IMR-90 (cell line): Measurements from ENCODE around the gene TLNRD1. TPM values are rescaled to one million over a fixed set of nuclear protein-coding genes. Genes with fewer than 3 reads are reported as not detected.

Experiments
- ATAC-seq: fragments of 200-7000 bp; cut with Tn5 transposase; 2 replicates; pipeline ENCODE4 v1.9.1; 2020; ENCODE audit warnings: low read depth, mild to moderate bottlenecking, moderate library complexity
- BruUV-seq: library from RNA; stranded (reverse); fragments of 400-500 nt; replicated peaks from 2 replicates; lab custom pipeline; 2021; lab: Mats Ljungman, UMichigan
- CTCF ChIA-PET: fragments of 300-600 bp; formaldehyde crosslinking; extraction: SDS; loops from one replicate; lab custom pipeline; 2021; ENCODE audit warnings: antibody characterized with exemption; lab: Yijun Ruan, JAX
- POLR2A ChIA-PET: fragments of 300-600 bp; sonication (Branson Sonifier 250); formaldehyde crosslinking; loops from one replicate; lab custom pipeline; 2022; ENCODE audit warnings: antibody characterized with exemption; ENCODE audit not compliant: unreplicated experiment; lab: Charles Lee
- DNase-seq: peaks from one replicate; pipeline ENCODE4 v3.0.0; 2013
- H2AFZ ChIP-seq: replicated peaks from 2 replicates; pipeline ENCODE3; 2013; ENCODE audit warnings: low read length, mild to moderate bottlenecking; ENCODE audit not compliant: poor library complexity
- H2AK5ac ChIP-seq: 2 replicates; pipeline ENCODE4 v1.6.1; 2013; ENCODE audit warnings: low read depth, low read length, inconsistent platforms
- H2AK9ac ChIP-seq: replicated peaks from 2 replicates; pipeline ENCODE3; 2013; ENCODE audit warnings: mild to moderate bottlenecking, low read depth, low read length, moderate library complexity; ENCODE audit not compliant: poor library complexity
- H2BK120ac ChIP-seq: 2 replicates; pipeline ENCODE4 v1.6.1; 2013; ENCODE audit warnings: low read depth, low read length, inconsistent platforms
- H2BK15ac ChIP-seq: 3 replicates; pipeline ENCODE4 v1.6.1; 2013; ENCODE audit warnings: low read depth, low read length, inconsistent platforms
- H2BK20ac ChIP-seq: 2 replicates; pipeline ENCODE4 v1.6.1; 2013; ENCODE audit warnings: low read depth, mild to moderate bottlenecking, inconsistent platforms, low read length, moderate library complexity
- H2BK5ac ChIP-seq: 2 replicates; pipeline ENCODE4 v1.6.1; 2013; ENCODE audit warnings: mild to moderate bottlenecking, low read depth, low read length, inconsistent platforms; ENCODE audit not compliant: poor library complexity, severe bottlenecking
- H3K14ac ChIP-seq: replicated peaks from 2 replicates; pipeline ENCODE4 v1.6.1; 2013; ENCODE audit warnings: low read depth, low read length, inconsistent platforms
- H3K18ac ChIP-seq: 2 replicates; pipeline ENCODE4 v1.6.1; 2013; ENCODE audit warnings: low read depth, low read length, control low read depth
- H3K23ac ChIP-seq: 2 replicates; pipeline ENCODE4 v1.6.1; 2013; ENCODE audit warnings: low read depth, low read length, inconsistent platforms
- H3K27ac ChIP-seq: 2 replicates; pipeline ENCODE4 v1.5.1; 2013; ENCODE audit warnings: mild to moderate bottlenecking, control low read depth, low read length; ENCODE audit not compliant: insufficient read depth
- H3K27me3 ChIP-seq: 2 replicates; pipeline ENCODE4 v1.6.1; 2013; ENCODE audit warnings: low read length; ENCODE audit not compliant: control insufficient read depth, insufficient read depth
- H3K36me3 ChIP-seq: 2 replicates; pipeline ENCODE4 v1.6.1; 2013; ENCODE audit warnings: low read length, mixed read lengths; ENCODE audit not compliant: control insufficient read depth, insufficient read depth
- H3K4ac ChIP-seq: 2 replicates; pipeline ENCODE4 v1.6.1; 2013; ENCODE audit warnings: low read depth, low read length, inconsistent platforms
- H3K4me1 ChIP-seq: 2 replicates; pipeline ENCODE4 v1.6.1; 2013; ENCODE audit warnings: low read length, mixed read lengths; ENCODE audit not compliant: control insufficient read depth, insufficient read depth
- H3K4me2 ChIP-seq: 2 replicates; pipeline ENCODE4 v1.6.1; 2013; ENCODE audit warnings: low read depth, mild to moderate bottlenecking, control low read depth, low read length, moderate library complexity
- H3K4me3 ChIP-seq: 2 replicates; pipeline ENCODE4 v1.5.1; 2013; ENCODE audit warnings: low read depth, mild to moderate bottlenecking, control low read depth, low read length, moderate library complexity; ENCODE audit not compliant: insufficient read depth
- H3K56ac ChIP-seq: 2 replicates; pipeline ENCODE4 v1.6.1; 2013; ENCODE audit warnings: low read length, inconsistent platforms; ENCODE audit not compliant: insufficient read depth; ENCODE audit errors: extremely low read depth
- H3K79me1 ChIP-seq, 2 experiments: 2 replicates each; pipeline ENCODE4 v1.6.1; 2013; ENCODE audit warnings: low read length in 2 of 2, inconsistent platforms in 1 of 2, low read depth in 1 of 2
- H3K9ac ChIP-seq: 2 replicates; pipeline ENCODE4 v1.6.1; 2013; ENCODE audit warnings: low read depth, low read length, control low read depth
- H3K9me1 ChIP-seq: 2 replicates; pipeline ENCODE4 v1.6.1; 2013; ENCODE audit warnings: low read length, inconsistent platforms; ENCODE audit not compliant: insufficient read depth
- H3K9me3 ChIP-seq: 2 replicates; pipeline ENCODE4 v1.6.1; 2013; ENCODE audit warnings: low read length; ENCODE audit not compliant: control insufficient read depth, insufficient read depth
- H4K20me1 ChIP-seq: 2 replicates; pipeline ENCODE4 v1.6.1; 2013; ENCODE audit warnings: low read length, inconsistent platforms; ENCODE audit not compliant: insufficient read depth
- H4K5ac ChIP-seq: 2 replicates; pipeline ENCODE4 v1.6.1; 2013; ENCODE audit warnings: mild to moderate bottlenecking, low read depth, low read length, control low read depth
- H4K8ac ChIP-seq, 2 experiments: 2 replicates each; pipeline ENCODE4 v1.6.1; 2013; ENCODE audit warnings: low read depth in 2 of 2, low read length in 2 of 2, control low read depth in 1 of 2, inconsistent platforms in 1 of 2
- H4K91ac ChIP-seq: 2 replicates; pipeline ENCODE4 v1.6.1; 2013; ENCODE audit warnings: low read depth, low read length, inconsistent platforms; ENCODE audit not compliant: insufficient read depth
- BHLHE40 ChIP-seq: fragments of 150-350 bp; IDR thresholded peaks from 2 replicates; pipeline ENCODE4 v1.6.1; 2016; ENCODE audit warnings: mild to moderate bottlenecking, low read depth, low read length
- CEBPB ChIP-seq: IDR thresholded peaks from 2 replicates; pipeline ENCODE4 v1.6.1; 2012; ENCODE audit warnings: low read depth, low read length, improper control_type of control experiment
- CHD1 ChIP-seq: IDR thresholded peaks from 2 replicates; pipeline ENCODE4 v1.6.1; 2012; ENCODE audit warnings: low read depth, low read length, improper control_type of control experiment
- ELK1 ChIP-seq: fragments of 150-350 bp; IDR thresholded peaks from 2 replicates; pipeline ENCODE4 v1.6.1; 2016; ENCODE audit warnings: low read depth, mild to moderate bottlenecking, low read length, moderate library complexity, borderline replicate concordance
- FOS ChIP-seq: fragments of 150-350 bp; IDR thresholded peaks from 2 replicates; pipeline ENCODE4 v1.6.1; 2016; ENCODE audit warnings: low read depth, low read length
- MAFK ChIP-seq: IDR thresholded peaks from 2 replicates; pipeline ENCODE4 v1.6.1; 2012; ENCODE audit warnings: low read depth, low read length, improper control_type of control experiment
- MAZ ChIP-seq: IDR thresholded peaks from 2 replicates; pipeline ENCODE4 v1.6.1; 2012; ENCODE audit warnings: low read depth, mild to moderate bottlenecking, low read length, improper control_type of control experiment, moderate library complexity, borderline replicate concordance
- MXI1 ChIP-seq: IDR thresholded peaks from 2 replicates; pipeline ENCODE4 v1.6.1; 2012; ENCODE audit warnings: low read depth, mild to moderate bottlenecking, low read length, moderate library complexity, borderline replicate concordance
- NFE2L2 ChIP-seq: fragments of 150-350 bp; IDR thresholded peaks from 2 replicates; pipeline ENCODE4 v1.6.1; 2016; ENCODE audit warnings: low read depth, mild to moderate bottlenecking, low read length
- POLR2A ChIP-seq: IDR thresholded peaks from 2 replicates; pipeline ENCODE4 v1.6.1; 2012; ENCODE audit warnings: mild to moderate bottlenecking, low read depth, low read length
- RAD21 ChIP-seq: IDR thresholded peaks from 2 replicates; pipeline ENCODE4 v1.6.1; 2012; ENCODE audit warnings: low read length, improper control_type of control experiment
- RCOR1 ChIP-seq: IDR thresholded peaks from 2 replicates; pipeline ENCODE4 v1.6.1; 2012; ENCODE audit warnings: mild to moderate bottlenecking, low read length, improper control_type of control experiment; ENCODE audit not compliant: insufficient replicate concordance
- RFX5 ChIP-seq: IDR thresholded peaks from 2 replicates; pipeline ENCODE4 v1.8.0; 2012; ENCODE audit warnings: low read depth, mild to moderate bottlenecking, low read length, moderate library complexity
- SMC3 ChIP-seq: fragments of 150-350 bp; IDR thresholded peaks from 2 replicates; pipeline ENCODE4 v1.6.1; 2016; ENCODE audit warnings: low read depth, mild to moderate bottlenecking, antibody characterized with exemption, low read length, moderate library complexity
- WGBS, 2 experiments: methylation state at CpG; one replicate each; pipeline versions ENCODE4 v1.1.5 to v1.1.7; 2013; ENCODE audit warnings: missing lambda C conversion rate in 2 of 2; ENCODE audit not compliant: insufficient read length in 1 of 2; ENCODE audit errors: extremely low coverage in 2 of 2; 5-methylcytosine and 5-hydroxymethylcytosine counted together
- dilution Hi-C: fragments of 300-500 bp; cut with HindIII; formaldehyde crosslinking; loops from one replicate; pipeline ENCODE4 v1.14.3; 2018; ENCODE audit warnings: low sequenced_read_pairs; ENCODE audit not compliant: unreplicated experiment
- in situ Hi-C: fragments of 300-500 bp; cut with MboI; formaldehyde crosslinking; loops from 3 replicates; pipeline ENCODE4 v1.14.3; 2019; ENCODE audit warnings: low sequenced_read_pairs, inconsistent platforms, mixed read lengths
- intact Hi-C: fragments of 100-400 bp; cut with micrococcal nuclease; formaldehyde crosslinking; loops from 2 replicates; pipeline ENCODE4 v1.10.0; 2022
- polyA plus RNA-seq, 3 experiments: library from polyadenylated mRNA; depleted of rRNA; stranded (reverse); fragments of >200 nt; gene quantifications; 2 replicates each; pipeline ENCODE4 v1.2.3, GENCODE V29; 2012; ENCODE audit warnings: low replicate concordance in 1 of 3
- total RNA-seq: library from RNA; depleted of rRNA; stranded (reverse); fragments of >200 nt; gene quantifications from 2 replicates; pipeline ENCODE4 v1.2.3, GENCODE V29; 2012
- TF ChIP-seq, protein P1 (sequence below): conservative IDR thresholded peaks from 2 replicates; pipeline ENCODE4 v1.5.1; 2012; ENCODE audit warnings: mild to moderate bottlenecking, low read depth, low read length, improper control_type of control experiment
- TF ChIP-seq, protein P2 (sequence below): fragments of 150-350 bp; IDR thresholded peaks from 2 replicates; pipeline ENCODE4 v1.6.1; 2017; ENCODE audit warnings: mild to moderate bottlenecking, antibody characterized with exemption, low read length, low read depth

TLNRD1 gene
- total and polyA plus RNA-seq, 2 of the 4 experiments (the other 2 are of a cell fraction), result 2.2 to 6.8 TPM

DNA sequence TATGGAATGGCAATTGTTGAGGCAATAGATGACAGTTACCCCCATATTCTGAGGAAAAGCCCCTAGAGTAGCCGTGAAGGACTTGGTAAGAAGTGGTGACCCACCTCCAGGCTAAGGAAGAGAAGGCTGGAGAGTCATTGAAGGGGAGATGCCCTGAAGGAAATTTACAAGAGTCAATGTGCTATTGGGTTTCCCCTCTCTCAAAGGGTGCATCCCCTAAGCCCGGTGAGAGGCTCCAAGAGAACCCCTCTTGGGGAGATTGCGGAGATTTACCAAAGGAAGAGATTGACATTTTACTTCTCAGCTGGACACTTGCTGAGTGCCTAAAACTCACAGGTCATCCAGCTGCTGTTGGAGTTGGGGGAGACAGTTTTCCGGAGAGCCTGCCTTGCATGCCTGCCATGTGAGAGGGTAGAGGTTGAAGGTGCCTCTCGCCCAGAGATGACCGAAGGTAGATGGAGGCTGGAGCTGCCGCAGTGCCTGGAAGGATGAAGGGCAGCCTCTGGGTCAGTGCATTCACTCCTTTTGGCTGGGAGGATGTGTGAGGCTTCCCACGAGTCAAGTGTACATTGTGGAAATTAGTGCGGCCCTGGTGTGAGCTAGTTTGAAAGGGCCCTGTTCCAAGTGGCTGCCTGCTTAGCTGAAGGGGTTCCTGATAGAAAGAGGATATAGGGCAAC, 41.8 kb upstream of the TLNRD1 start:
- no peak for DNase-seq
- H3K9me1 ChIP-seq, result peaks cover 11% of the 10 kb centered on the region; the same call in 1 of the 2 replicates
- intact Hi-C loops (no loop called here), in situ Hi-C loops (no loop called here), dilution Hi-C loops (no loop called here)
- H3K4ac ChIP-seq, result no peak overlapping the region
- no peak overlapping the region for H2BK5ac ChIP-seq
- no peak overlapping the region for H2AK5ac ChIP-seq
- WGBS, 2 experiments, result 100% methylated on average over 1 of the region's 9 CpGs; no CpG with 5 or more reads in 1 of the 2 experiments
- H3K9ac ChIP-seq, result no peak overlapping the region
- no peak overlapping the region for H2AK9ac ChIP-seq
- no peak overlapping the region for H2BK20ac ChIP-seq
- no peak overlapping the region for H4K91ac ChIP-seq
- no peak overlapping the region for H3K56ac ChIP-seq
- no peak overlapping the region for H4K8ac ChIP-seq
- POLR2A ChIA-PET, result no interaction called here
- H2AFZ ChIP-seq, result no peak overlapping the region
- H2BK15ac ChIP-seq, result no peak overlapping the region
- H2BK120ac ChIP-seq, result no peak overlapping the region
- peaks cover 2% of the 10 kb centered on the region; the same call in 1 of the 2 replicates for H3K36me3 ChIP-seq
- H3K9me3 ChIP-seq, result no peaks in the 10 kb centered on the region
- no peak for ATAC-seq
- H3K4me3 ChIP-seq, result no peak overlapping the region
- peaks cover 16% of the 10 kb centered on the region for H4K20me1 ChIP-seq
- TF ChIP-seq CHD1, result no peak
- no peak for TF ChIP-seq SMC3
- TF ChIP-seq MAZ, result no peak
- no peak for TF ChIP-seq POLR2A
- TF ChIP-seq, protein P1, sequence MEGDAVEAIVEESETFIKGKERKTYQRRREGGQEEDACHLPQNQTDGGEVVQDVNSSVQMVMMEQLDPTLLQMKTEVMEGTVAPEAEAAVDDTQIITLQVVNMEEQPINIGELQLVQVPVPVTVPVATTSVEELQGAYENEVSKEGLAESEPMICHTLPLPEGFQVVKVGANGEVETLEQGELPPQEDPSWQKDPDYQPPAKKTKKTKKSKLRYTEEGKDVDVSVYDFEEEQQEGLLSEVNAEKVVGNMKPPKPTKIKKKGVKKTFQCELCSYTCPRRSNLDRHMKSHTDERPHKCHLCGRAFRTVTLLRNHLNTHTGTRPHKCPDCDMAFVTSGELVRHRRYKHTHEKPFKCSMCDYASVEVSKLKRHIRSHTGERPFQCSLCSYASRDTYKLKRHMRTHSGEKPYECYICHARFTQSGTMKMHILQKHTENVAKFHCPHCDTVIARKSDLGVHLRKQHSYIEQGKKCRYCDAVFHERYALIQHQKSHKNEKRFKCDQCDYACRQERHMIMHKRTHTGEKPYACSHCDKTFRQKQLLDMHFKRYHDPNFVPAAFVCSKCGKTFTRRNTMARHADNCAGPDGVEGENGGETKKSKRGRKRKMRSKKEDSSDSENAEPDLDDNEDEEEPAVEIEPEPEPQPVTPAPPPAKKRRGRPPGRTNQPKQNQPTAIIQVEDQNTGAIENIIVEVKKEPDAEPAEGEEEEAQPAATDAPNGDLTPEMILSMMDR, result no peak
- TF ChIP-seq ELK1, result no peak
- TF ChIP-seq NFE2L2, result no peak
- no peak for TF ChIP-seq MXI1
- TF ChIP-seq, protein P2, sequence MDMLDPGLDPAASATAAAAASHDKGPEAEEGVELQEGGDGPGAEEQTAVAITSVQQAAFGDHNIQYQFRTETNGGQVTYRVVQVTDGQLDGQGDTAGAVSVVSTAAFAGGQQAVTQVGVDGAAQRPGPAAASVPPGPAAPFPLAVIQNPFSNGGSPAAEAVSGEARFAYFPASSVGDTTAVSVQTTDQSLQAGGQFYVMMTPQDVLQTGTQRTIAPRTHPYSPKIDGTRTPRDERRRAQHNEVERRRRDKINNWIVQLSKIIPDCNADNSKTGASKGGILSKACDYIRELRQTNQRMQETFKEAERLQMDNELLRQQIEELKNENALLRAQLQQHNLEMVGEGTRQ, result no peak
- TF ChIP-seq RFX5, result no peak
- TF ChIP-seq MAFK, result no peak
- no peak for TF ChIP-seq RCOR1
- no peak for TF ChIP-seq BHLHE40
- TF ChIP-seq FOS, result no peak
- TF ChIP-seq RAD21, result no peak
- TF ChIP-seq CEBPB, result no peak
- H3K4me1 ChIP-seq, result peaks cover 5% of the 10 kb centered on the region
- peaks cover 0 to 9% of the 10 kb centered on the region in 2 experiments; a peak in 1 of 4 replicates for H3K79me1 ChIP-seq
- H3K27me3 ChIP-seq, result no peaks in the 10 kb centered on the region
- H3K18ac ChIP-seq, result no peak overlapping the region
- CTCF ChIA-PET, result no interaction called here
- H4K5ac ChIP-seq, result no peak overlapping the region
- H3K23ac ChIP-seq, result no peak overlapping the region
- no peak overlapping the region for H3K27ac ChIP-seq
- no TSS peak for BruUV-seq
- no peak overlapping the region for H3K4me2 ChIP-seq
- H3K14ac ChIP-seq, result no peak overlapping the region
